Right ventricle myocardium superior (tissue), 1 donor: ENCODE results near the gene DRAP1. TPM values are rescaled to one million over a fixed set of nuclear protein-coding genes. Genes with fewer than 3 reads are reported as not detected.
"Not testable (repeated sequence)": the region's sequence is repeated elsewhere in the genome, so short reads cannot be mapped to it uniquely, and the experiment has no call there.

Experiments used
- ATAC-seq: fragments of 200-7000 bp; cut with Tn5 transposase; one replicate; pipeline ENCODE4 v1.9.1; 2020; ENCODE audit warnings: mild to moderate bottlenecking; ENCODE audit not compliant: poor library complexity
- DNase-seq: peaks from one replicate; pipeline ENCODE4 v3.0.0-alpha.2; 2020
- intact Hi-C: fragments of 100-400 bp; cut with DNase I; formaldehyde crosslinking; loops from one replicate; pipeline ENCODE4 v1.11.2; 2022
- total RNA-seq: library from RNA; stranded (reverse); fragmentation: NEBNext Ultra II Directional; extraction: Animal tissue kit (Norgen Biotek cat#: 25700); gene quantifications from one replicate; pipeline ENCODE4 v1.2.1, GENCODE V29; 2021
- donor health status: DM: no; HTN: yes; CAD: no; lungs with severe emphysema.

DRAP1 gene
- total RNA-seq, 1 donor from 2014 or later = 81.9 TPM

DNA sequence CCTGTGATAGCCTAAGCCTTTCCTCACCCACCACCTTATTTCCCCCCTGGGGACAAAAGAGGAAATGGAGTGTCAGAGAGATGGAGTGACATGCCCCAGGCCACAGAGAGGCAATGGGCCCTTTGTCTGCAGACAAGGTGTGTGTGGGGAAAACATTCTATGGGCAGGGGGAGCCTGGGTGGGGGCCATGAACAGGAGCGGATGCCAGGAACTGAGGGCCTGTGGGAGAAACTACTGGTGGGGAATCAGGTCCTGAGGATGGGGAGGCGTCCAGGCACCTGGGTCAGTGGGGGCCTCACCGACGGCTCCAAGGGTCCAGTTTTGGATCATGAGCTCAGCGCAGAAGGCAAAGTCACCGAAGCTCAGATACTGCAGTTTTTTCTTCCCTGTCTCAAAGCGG lies 34.0 kb upstream of the DRAP1 start:
- no peak for ATAC-seq
- no peak for DNase-seq
- intact Hi-C loops = no loop called here

DNA sequence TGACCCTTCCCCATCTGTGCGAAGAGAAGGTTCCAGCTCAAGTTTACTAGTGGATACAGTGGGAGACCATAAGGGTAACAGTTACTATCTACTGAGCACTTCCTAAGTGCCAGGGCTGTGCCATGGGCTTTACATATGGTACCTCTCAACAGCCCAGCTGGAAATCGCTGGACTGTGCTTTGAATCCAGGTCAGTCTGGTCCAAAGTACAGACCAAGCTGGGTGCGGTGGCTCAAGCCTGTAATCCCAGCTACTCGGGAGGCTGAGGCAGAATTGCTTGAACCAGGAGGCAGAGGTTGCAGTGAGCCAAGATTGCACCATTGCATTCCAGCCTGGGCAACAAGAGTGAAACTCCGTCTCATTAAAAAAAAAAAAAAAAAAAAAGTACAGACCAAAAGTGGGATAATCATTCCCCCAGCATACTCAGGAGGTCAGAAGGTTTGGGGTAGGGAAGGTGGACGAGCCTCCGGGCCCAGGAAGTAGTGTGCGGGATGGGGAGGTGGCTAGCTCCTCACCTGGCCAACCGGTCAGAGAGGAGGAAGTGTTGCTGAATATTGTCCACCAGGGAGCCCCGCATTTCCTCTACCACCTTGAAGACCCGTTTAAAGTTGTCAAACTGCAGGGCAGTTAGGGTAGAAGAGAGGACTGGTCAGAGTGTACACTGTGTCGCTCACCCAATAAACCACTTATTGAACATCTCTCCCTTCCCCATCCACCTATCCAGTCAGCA lies 33.3 kb upstream of the DRAP1 start:
- ATAC-seq = no peak

DNA sequence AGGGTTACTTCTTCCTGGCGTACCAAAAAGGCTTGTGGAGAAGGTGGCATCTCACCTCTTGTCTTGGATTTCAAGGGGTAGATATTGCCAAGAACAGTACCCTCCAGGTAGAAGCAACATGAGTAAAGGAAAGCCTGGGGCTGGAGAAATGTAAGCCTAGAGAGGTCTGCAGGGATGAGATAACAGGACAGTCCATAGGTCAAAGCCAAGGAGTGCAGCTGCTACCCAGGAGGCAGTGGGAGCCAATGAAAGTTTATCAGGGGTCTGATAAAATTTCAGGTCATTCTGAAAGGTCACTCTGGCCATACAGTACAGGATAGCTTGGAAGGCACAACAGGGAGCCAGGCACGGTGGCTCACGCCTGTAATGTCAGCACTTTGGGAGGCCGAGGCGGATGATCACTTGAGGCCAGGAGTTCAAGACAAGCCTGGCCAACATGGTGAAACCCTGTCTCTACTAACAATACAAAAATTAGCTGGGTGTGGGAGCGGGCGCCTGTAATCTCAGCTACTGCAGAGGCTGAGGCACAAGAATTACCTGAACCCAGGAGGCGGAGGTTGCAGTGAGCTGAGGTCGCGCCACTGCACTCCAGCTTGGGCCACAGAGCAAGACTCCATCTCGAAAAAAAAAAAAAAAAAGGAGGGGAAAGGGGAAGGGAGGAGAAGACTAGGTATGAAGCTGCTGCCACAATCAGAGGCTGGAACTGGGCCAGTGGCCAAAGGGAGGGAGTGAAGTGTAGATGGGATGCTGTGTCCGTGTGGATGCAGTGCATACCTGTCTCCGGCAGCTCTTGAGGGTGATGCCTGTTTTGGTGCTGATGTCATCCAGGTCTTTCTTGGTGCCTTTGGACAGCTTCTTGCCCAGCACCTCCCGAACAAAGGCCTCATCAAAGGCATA lies 32.2 kb upstream of the DRAP1 start:
- no peak for ATAC-seq
- DNase-seq = no peak
- intact Hi-C loops = loop anchor here (2.0 kb wide), 1 partner anchor 100 kb away; no protein-coding TSS in a partner anchor

More for the DNA sequence above, 33.3 kb upstream of the DRAP1 start:
- no peak for DNase-seq
- intact Hi-C loops = loop anchor here (2.0 kb wide), 1 partner anchor 101 kb away; no protein-coding TSS in a partner anchor

- no peak for ATAC-seq
- intact Hi-C loops = loop anchor here (2.0 kb wide), 2 partner anchors 29 to 99 kb away; partner anchors contain the start of gene CFL1
- DNase-seq = no peak
These were observed 31.5 kb upstream of the DRAP1 start for GRCh38 chr11:65887723-65888162.

DNA sequence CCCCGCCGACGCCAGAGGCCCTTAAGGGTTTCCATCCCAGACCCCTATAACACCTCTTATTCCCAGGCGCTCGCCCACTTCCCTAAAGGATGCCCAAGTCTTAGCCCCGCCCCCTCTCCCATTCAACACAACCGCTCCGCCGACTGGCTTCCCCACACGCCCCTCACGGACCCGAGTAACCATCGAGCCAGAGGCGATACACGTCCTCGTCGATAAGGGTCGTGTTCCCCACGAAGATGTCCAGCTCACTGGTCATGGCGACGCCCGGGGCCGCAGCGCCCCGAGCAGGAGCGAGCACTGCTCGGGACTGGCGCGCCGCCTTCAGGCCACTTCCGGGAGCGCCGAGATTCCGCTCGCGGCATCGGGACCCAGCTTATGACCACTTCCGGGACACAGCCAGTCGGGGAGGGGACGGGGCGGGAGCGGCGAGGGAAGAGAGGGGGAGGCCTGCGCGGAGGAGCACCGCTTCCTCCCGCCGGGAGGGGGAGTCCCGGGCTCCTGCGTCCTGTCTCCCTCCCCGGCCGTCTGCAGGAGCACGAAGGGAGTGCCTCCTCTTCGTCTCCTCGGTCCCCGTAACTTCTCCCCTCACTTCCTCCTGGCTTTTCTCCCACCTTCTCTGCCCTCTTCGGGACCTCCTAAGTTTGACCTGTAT lies 30.9 kb upstream of the DRAP1 start, which contains the start of gene FIBP:
Gene FIBP (minus strand): TSS at position 309 of the 652 bp plus-strand sequence. CDS start 53 bp downstream, at position 256.
- ATAC-seq (peak; percentile 86), DNase-seq (peak; percentile 98)
- intact Hi-C loops = loop anchor here (2.0 kb wide), 1 partner anchor 29 kb away; the partner anchor contains the start of gene CFL1

GRCh38 chr11:65890324-65891218 lies 28.7 kb upstream of the DRAP1 start, which contains the start of gene CCDC85B:
TSS of gene CCDC85B (plus strand) at chr11:65890673. CDS start at chr11:65890784, 111 bp downstream.
- intact Hi-C loops = no loop called here
- peak; percentile 100 for DNase-seq
- ATAC-seq = peak; percentile 86

GRCh38 chr11:65891219-65892136 lies 27.7 kb upstream of the DRAP1 start:
- DNase-seq (peak; percentile 69), ATAC-seq (no peak)
- intact Hi-C loops = no loop called here

DNA sequence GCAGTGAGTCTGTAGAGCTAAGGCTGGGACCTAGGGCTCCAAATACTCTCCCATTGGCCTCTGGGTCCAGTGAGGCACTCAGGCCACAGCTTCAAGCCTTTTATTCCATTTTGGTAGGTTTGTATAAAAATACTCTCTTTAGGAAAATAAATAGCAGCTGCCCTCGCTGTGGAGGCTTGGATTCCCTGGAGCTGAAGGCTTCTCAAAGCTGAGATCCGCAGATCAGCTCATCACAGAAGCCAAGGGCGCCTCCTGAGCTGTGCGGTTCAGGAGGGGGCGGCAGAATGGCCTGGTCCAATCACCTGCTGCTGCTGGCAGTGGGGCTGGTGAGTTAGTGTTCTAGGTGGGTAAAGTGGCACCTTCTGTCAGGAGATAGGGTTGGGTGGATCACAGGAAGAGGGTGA lies 27.1 kb upstream of the DRAP1 start:
- DNase-seq, ATAC-seq, intact Hi-C loops: not testable (repeated sequence)

DNA sequence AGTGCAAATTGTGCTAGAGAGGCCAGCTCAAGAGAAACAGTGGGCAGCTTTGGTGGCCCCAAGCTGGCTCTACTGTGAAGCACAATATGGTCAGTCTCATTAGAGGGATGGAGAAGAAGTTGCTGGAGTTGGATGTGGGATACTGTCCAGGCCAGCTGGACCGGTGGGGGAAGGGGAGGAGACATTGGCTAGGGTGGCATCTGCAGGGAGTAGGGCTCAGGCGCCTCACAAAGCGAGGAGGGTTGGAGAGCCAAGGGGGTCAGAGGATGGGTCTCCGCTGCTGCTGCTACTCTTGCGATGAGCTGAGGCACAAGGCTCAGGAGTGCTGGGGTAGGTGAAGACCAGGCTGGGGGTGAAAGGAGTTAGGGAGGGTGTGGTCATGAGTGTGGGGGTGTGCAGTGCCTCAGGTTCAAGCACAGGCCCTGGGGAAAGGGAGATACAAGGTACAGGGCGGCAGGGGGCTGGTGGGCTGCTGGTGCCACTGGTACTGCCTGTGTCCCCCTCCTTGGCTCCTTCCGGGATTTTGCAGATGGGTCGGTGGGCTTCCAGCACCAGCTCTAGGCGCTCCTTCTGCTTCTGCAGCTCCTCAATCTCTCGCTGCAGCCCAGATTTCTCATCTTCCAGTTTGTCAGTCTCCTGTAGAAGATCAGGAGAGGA lies 26.4 kb upstream of the DRAP1 start:
- ATAC-seq (no peak), DNase-seq (no peak)
- intact Hi-C loops = no loop called here

DNA sequence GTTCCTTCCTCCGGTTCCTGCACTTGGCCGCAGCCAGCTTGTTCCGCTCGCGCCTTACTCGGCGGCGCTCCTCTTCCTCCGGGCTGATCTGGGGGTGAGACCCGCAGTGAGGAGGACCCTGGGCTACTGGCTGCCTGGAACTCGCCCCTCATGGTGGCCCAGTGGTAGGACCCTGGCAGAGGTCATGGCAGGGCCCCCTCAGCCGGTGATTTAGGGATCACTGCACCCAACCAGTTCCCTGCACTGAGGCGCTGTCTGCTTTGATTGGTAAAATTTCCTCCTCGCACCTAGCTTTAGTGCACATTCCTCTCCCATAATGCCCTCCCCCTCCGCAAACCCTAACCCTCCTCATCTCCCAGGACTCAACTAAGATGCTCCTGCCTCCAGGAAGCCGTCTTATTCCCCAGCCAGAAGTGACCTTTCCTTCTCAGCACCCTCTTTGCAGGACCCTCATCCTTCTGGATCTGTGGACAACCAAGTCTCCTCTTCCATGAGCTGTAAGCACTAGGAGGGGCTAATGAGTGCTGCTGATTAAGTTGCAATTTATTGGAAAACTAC lies 25.1 kb upstream of the DRAP1 start:
- ATAC-seq (no peak), DNase-seq (peak; percentile 79)
- intact Hi-C loops = no loop called here

DNA sequence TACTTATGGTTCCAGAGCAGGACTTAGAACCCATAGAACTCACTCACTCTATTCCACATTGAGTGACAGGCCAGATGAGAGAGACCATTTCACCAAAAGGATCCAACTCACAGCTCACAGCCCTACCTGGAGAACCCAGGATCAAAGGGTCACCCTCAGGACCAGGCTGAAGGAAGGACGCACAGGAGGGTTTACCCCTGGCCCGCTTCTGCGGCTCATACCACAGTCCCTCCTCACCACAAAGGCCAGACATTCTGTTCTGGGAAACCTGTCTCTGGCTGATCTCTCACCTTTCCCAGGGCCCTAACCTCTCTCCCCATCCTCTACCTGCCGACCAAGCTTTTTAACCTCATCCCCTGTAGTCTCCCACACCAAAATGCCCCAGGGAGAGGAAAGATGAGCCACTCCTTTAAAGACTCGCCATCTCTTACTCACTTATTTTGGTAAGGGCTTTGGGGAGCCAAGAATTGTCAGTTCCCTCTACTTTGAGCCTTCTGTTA lies 23.7 kb upstream of the DRAP1 start:
- intact Hi-C loops = no loop called here
- DNase-seq = no peak
- no peak for ATAC-seq

GRCh38 chr11:65896034-65896999 lies 22.9 kb upstream of the DRAP1 start:
- intact Hi-C loops = no loop called here
- ATAC-seq = no peak
- no peak for DNase-seq

DNA sequence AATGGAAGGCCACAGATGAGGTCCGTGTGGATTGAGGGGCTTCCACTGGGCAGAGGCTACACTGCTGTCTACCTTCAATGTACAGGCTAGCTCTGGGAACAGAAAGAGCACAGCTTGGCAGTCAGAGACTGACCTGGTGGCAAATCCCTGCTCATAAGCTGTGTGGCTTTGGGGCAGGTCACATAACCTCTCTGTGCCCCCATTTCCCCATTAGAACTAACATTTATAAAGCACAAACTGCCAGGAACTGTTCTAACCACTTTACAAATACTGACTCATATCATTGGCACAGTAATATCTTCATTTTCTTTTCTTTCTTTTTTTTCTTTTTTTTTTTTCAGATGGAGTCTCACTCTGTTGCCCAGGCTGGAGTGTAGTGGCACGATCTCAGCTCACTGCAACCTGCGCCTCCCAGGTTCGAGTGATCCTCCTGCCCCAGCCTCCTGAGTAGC lies 22.2 kb upstream of the DRAP1 start:
- no peak for DNase-seq
- no peak for ATAC-seq
- intact Hi-C loops = no loop called here

GRCh38 chr11:65898656-65899355 lies 20.4 kb upstream of the DRAP1 start:
- ATAC-seq (no peak), DNase-seq (no peak)
- intact Hi-C loops = no loop called here
